ENCODE results near the gene KANSL2.
"Not testable (repeated sequence)": the region's sequence is repeated elsewhere in the genome, so short reads cannot be mapped to it uniquely, and the experiment has no call there.

Gene KANSL2

DNA sequence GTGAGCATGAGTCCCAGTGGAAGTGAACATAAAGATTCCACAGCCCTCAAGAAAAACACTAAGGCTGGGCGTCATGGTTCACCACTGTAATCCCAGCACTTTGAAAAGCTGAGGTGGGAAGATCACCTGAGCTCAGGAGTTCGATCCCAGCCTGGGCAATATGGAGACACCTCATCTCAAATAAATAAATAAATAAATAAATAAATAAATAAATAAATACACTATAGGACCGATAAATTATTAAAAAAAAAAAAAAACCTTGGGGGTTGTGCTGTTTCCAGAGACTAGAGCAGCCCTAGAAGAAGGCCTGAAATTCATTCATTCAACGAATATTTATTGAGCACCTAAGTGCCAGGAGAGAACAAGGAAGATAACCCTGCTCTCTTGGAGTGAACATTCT, 1.5 kb upstream of the KANSL2 start:
- Histone ChIP-seq H3K27ac (ENCODE audit: low read depth, low read length, severe bottlenecking) (no peak overlapping the region), H3K4me3 (ENCODE audit: extremely low read depth, insufficient read depth, low read length, poor library complexity, severe bottlenecking) (no peak overlapping the region), H3K36me3 (ENCODE audit: control insufficient read depth, insufficient read depth, low read length) (peaks cover 35% of the 10 kb centered on the region), H3K4me1 (ENCODE audit: control insufficient read depth, insufficient read depth, low read length, poor library complexity, severe bottlenecking) (peaks cover 3% of the 10 kb centered on the region), H3K9me3 (ENCODE audit: control insufficient read depth, low read length) (no peaks in the 10 kb centered on the region)
- 100% methylated on average over 1 of the region's 4 CpGs; no CpG with 5 or more reads in 1 of the 2 experiments for WGBS, 2 experiments (ENCODE audit: insufficient coverage in 2 of 2)

DNA sequence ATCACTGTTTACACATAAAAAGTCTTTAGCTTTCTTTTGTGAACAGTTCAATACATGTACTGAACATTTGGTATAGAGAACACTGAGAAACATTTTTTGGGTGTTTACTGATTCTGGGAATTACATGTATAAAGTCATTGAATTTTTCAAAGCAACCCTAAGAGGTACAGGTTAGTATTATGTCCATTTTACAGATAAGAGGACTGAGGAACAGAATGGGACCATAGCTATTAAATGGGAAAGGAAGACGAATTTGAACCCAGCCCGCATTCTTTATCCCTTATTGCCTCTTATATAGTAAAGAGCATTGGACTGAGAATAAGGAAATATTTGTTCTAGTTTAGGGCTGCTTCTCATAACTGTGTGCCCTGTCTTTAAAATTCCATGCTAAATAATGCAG, 889 bp upstream of the KANSL2 start:
- Histone ChIP-seq H3K36me3 (ENCODE audit: control insufficient read depth, insufficient read depth, low read length) (peaks cover 34% of the 10 kb centered on the region), H3K27ac (ENCODE audit: low read depth, low read length, severe bottlenecking) (no peak overlapping the region), H3K9me3 (ENCODE audit: control insufficient read depth, low read length) (no peaks in the 10 kb centered on the region), H3K4me1 (ENCODE audit: control insufficient read depth, insufficient read depth, low read length, poor library complexity, severe bottlenecking) (peaks cover 7% of the 10 kb centered on the region), H3K4me3 (ENCODE audit: extremely low read depth, insufficient read depth, low read length, poor library complexity, severe bottlenecking) (peak overlapping the region; percentile 95)
- no CpG with 5 or more reads among the region's 2 CpGs for WGBS, 2 experiments (ENCODE audit: insufficient coverage in 2 of 2)

DNA sequence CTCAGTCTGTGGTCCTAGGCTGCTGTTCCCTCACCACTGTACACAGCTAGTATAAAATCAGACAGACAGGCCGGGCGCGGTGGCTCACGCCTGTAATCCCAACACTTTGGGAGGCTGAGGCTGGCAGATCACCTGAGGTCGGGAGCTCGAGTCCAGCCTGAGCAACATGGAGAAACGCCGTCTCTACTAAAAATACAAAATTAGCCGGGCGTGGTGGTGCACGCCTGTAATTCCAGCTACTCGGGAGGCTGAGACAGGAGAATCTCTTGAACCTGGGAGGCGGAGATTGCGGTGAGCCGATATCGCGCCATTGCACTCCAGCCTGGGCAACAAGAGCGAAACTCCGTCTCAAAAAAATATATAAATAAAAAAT, 481 bp upstream of the KANSL2 start:
- WGBS, 2 experiments (ENCODE audit: insufficient coverage in 2 of 2) = 7 to 27% methylated on average over 10 to 13 of the region's 19 CpGs
- H3K4me3 ChIP-seq (ENCODE audit: extremely low read depth, insufficient read depth, low read length, poor library complexity, severe bottlenecking) = peak overlapping the region; percentile 95
- H3K4me1 ChIP-seq (ENCODE audit: control insufficient read depth, insufficient read depth, low read length, poor library complexity, severe bottlenecking); H3K27ac ChIP-seq (ENCODE audit: low read depth, low read length, severe bottlenecking); H3K9me3 ChIP-seq (ENCODE audit: control insufficient read depth, low read length): not testable (repeated sequence)
- peaks cover 34% of the 10 kb centered on the region for H3K36me3 ChIP-seq (ENCODE audit: control insufficient read depth, insufficient read depth, low read length)

DNA sequence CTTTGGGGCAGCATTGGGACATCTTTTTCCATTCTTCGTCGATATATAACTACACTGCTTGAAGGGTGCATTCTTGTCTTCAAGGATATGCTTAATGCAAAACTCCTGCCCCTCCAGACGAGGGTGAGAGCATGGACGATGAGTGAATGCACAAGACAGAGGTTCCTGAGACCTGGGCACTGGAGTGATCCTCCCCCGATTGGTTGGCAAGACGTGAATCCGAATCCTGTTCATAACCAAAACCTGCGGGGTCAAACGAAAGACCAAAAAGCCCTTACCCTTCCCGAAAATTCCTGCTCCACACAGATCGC, 684 bp downstream of the KANSL2 start:
- peaks cover 44% of the 10 kb centered on the region for H3K36me3 ChIP-seq (ENCODE audit: control insufficient read depth, insufficient read depth, low read length)
- no peaks in the 10 kb centered on the region for H3K9me3 ChIP-seq (ENCODE audit: control insufficient read depth, low read length)
- H3K4me1 ChIP-seq (ENCODE audit: control insufficient read depth, insufficient read depth, low read length, poor library complexity, severe bottlenecking) = peaks cover 8% of the 10 kb centered on the region
- WGBS, 2 experiments (ENCODE audit: insufficient coverage in 2 of 2) = 0 to 11% methylated on average over 9 to 11 of the region's 11 CpGs
- H3K27ac ChIP-seq (ENCODE audit: low read depth, low read length, severe bottlenecking) = peak overlapping the region; percentile 95
- H3K4me3 ChIP-seq (ENCODE audit: extremely low read depth, insufficient read depth, low read length, poor library complexity, severe bottlenecking) = peak overlapping the region; percentile 95

DNA sequence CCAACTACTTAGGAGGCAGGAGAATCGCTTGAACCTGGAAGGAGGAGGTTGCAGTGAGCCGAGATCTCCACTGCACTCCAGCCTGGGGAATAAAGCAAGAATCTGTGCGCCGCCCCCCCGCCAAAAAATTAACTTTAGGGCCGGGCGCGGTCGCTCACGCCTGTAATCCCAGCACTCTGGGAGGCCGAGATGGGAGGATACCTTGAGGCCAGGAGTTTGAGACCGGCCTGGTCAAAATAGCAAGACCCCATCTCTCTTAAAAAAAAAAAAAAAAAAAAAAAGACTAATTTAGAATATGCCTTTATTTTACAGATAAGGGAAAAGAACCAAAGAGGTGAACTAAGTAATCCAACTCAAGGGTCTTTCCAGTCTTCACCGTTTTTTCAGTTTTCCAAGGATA, 1.2 kb downstream of the KANSL2 start:
- peak overlapping the region; percentile 95 for H3K4me3 ChIP-seq (ENCODE audit: extremely low read depth, insufficient read depth, low read length, poor library complexity, severe bottlenecking)
- H3K4me1 ChIP-seq (ENCODE audit: control insufficient read depth, insufficient read depth, low read length, poor library complexity, severe bottlenecking) = peaks cover 8% of the 10 kb centered on the region
- no peak overlapping the region for H3K27ac ChIP-seq (ENCODE audit: low read depth, low read length, severe bottlenecking)
- H3K36me3 ChIP-seq (ENCODE audit: control insufficient read depth, insufficient read depth, low read length) = peaks cover 49% of the 10 kb centered on the region
- WGBS, 2 experiments (ENCODE audit: insufficient coverage in 2 of 2) = 72 to 88% methylated on average over 9 to 11 of the region's 13 CpGs
- H3K9me3 ChIP-seq (ENCODE audit: control insufficient read depth, low read length) = no peaks in the 10 kb centered on the region

GRCh38 chr12:48678551-48679185, 3.4 kb downstream of the KANSL2 start:
- WGBS, 2 experiments (ENCODE audit: insufficient coverage in 2 of 2) = 91 to 94% methylated on average over 3 of the region's 3 CpGs
- peaks cover 8% of the 10 kb centered on the region for H3K4me1 ChIP-seq (ENCODE audit: control insufficient read depth, insufficient read depth, low read length, poor library complexity, severe bottlenecking)
- H3K9me3 ChIP-seq (ENCODE audit: control insufficient read depth, low read length) = no peaks in the 10 kb centered on the region
- peaks cover 65% of the 10 kb centered on the region for H3K36me3 ChIP-seq (ENCODE audit: control insufficient read depth, insufficient read depth, low read length)
- H3K4me3 ChIP-seq (ENCODE audit: extremely low read depth, insufficient read depth, low read length, poor library complexity, severe bottlenecking) = peak overlapping the region; percentile 9
- H3K27ac ChIP-seq (ENCODE audit: low read depth, low read length, severe bottlenecking) = no peak overlapping the region

GRCh38 chr12:48671231-48671856, 10.7 kb downstream of the KANSL2 start:
- H3K27ac ChIP-seq (ENCODE audit: low read depth, low read length, severe bottlenecking) = no peak overlapping the region
- H3K36me3 ChIP-seq (ENCODE audit: control insufficient read depth, insufficient read depth, low read length) = peaks cover 94% of the 10 kb centered on the region
- WGBS, 2 experiments (ENCODE audit: insufficient coverage in 2 of 2) = 95 to 100% methylated on average over 5 to 6 of the region's 8 CpGs
- no peaks in the 10 kb centered on the region for H3K4me1 ChIP-seq (ENCODE audit: control insufficient read depth, insufficient read depth, low read length, poor library complexity, severe bottlenecking)
- H3K9me3 ChIP-seq (ENCODE audit: control insufficient read depth, low read length) = no peaks in the 10 kb centered on the region
- no peak overlapping the region for H3K4me3 ChIP-seq (ENCODE audit: extremely low read depth, insufficient read depth, low read length, poor library complexity, severe bottlenecking)

GRCh38 chr12:48668996-48669395, 13.0 kb downstream of the KANSL2 start:
- WGBS, 2 experiments (ENCODE audit: insufficient coverage in 2 of 2) = 97 to 99% methylated on average over 11 to 12 of the region's 14 CpGs
- peaks cover 95% of the 10 kb centered on the region for H3K36me3 ChIP-seq (ENCODE audit: control insufficient read depth, insufficient read depth, low read length)
- H3K4me1 ChIP-seq (ENCODE audit: control insufficient read depth, insufficient read depth, low read length, poor library complexity, severe bottlenecking) = no peaks in the 10 kb centered on the region
- H3K4me3 ChIP-seq (ENCODE audit: extremely low read depth, insufficient read depth, low read length, poor library complexity, severe bottlenecking) = no peak overlapping the region
- no peak overlapping the region for H3K27ac ChIP-seq (ENCODE audit: low read depth, low read length, severe bottlenecking)
- H3K9me3 ChIP-seq (ENCODE audit: control insufficient read depth, low read length) = no peaks in the 10 kb centered on the region

DNA sequence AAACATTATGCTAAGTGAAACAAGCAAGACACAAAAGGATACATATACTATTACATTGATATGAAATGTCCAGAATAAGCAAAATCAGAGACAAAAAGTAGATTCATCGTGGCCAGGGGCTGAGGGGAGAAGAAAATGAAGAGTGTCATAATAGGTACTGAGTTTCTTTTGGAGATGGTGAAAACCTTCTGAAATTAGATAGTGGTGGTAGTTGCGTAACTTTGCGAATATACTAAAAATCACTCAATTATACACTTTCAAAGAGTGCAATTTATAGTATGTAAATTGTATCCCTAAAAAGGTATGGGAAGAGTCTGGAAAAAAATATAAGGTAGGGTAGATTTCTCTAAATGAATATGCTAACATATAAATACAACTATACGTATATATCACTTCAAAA, 22.2 kb downstream of the KANSL2 start:
- Histone ChIP-seq H3K36me3 (ENCODE audit: control insufficient read depth, insufficient read depth, low read length) (peaks cover 89% of the 10 kb centered on the region), H3K27ac (ENCODE audit: low read depth, low read length, severe bottlenecking) (no peak overlapping the region)

DNA sequence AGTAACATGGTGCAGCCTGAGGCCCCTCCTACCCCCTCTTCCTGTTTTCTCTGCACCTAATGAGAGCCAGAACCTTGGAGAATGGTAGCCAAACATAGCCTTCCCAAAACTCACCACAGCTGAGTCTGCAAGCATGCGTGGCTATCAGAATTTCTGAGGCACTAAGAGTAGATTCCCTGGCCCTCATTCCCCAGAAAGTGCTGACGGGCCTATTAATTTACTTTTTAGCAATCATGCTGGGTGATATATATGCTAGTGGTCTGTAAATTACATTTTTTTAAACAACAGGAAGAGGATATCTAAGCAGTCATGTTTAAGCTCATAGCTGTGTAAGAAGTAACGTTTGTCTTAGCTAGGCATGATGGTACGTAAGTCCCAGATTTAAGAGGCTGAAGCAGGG, 30.4 kb downstream of the KANSL2 start:
- Histone ChIP-seq H3K9me3 (ENCODE audit: control insufficient read depth, low read length) (no peaks in the 10 kb centered on the region), H3K4me1 (ENCODE audit: control insufficient read depth, insufficient read depth, low read length, poor library complexity, severe bottlenecking) (no peaks in the 10 kb centered on the region), H3K27ac (ENCODE audit: low read depth, low read length, severe bottlenecking) (peak overlapping the region; percentile 45), H3K36me3 (ENCODE audit: control insufficient read depth, insufficient read depth, low read length) (peaks cover 94% of the 10 kb centered on the region), H3K4me3 (ENCODE audit: extremely low read depth, insufficient read depth, low read length, poor library complexity, severe bottlenecking) (no peak overlapping the region)
- 67 to 93% methylated on average over 2 to 3 of the region's 4 CpGs for WGBS, 2 experiments (ENCODE audit: insufficient coverage in 2 of 2)

More for the DNA sequence above, 22.2 kb downstream of the KANSL2 start:
- WGBS, 2 experiments (ENCODE audit: insufficient coverage in 2 of 2) = 100% methylated on average over 1 of the region's 4 CpGs
- Histone ChIP-seq H3K4me3 (ENCODE audit: extremely low read depth, insufficient read depth, low read length, poor library complexity, severe bottlenecking) (no peak overlapping the region), H3K4me1 (ENCODE audit: control insufficient read depth, insufficient read depth, low read length, poor library complexity, severe bottlenecking) (no peaks in the 10 kb centered on the region), H3K9me3 (ENCODE audit: control insufficient read depth, low read length) (no peaks in the 10 kb centered on the region)

- not testable (repeated sequence) for H3K27ac ChIP-seq (ENCODE audit: low read depth, low read length, severe bottlenecking); H3K4me1 ChIP-seq (ENCODE audit: control insufficient read depth, insufficient read depth, low read length, poor library complexity, severe bottlenecking); H3K4me3 ChIP-seq (ENCODE audit: extremely low read depth, insufficient read depth, low read length, poor library complexity, severe bottlenecking)
- Histone ChIP-seq H3K36me3 (ENCODE audit: control insufficient read depth, insufficient read depth, low read length) (peaks cover 73% of the 10 kb centered on the region), H3K9me3 (ENCODE audit: control insufficient read depth, low read length) (peaks cover 21% of the 10 kb centered on the region)
- 86% methylated on average over 1 of the region's 8 CpGs; no CpG with 5 or more reads in 1 of the 2 experiments for WGBS, 2 experiments (ENCODE audit: insufficient coverage in 2 of 2)
These were observed 36.7 kb downstream of the KANSL2 start for GRCh38 chr12:48645354-48645753.
